HepG2 (cell line): ENCODE data around the gene RTN4. TPM values are rescaled to one million over a fixed set of nuclear protein-coding genes. Genes with fewer than 3 reads are reported as not detected.

Experiments
- CEBPZ ChIP-seq: IDR thresholded peaks from 2 replicates; pipeline ENCODE4 v1.6.1; 2012; ENCODE audit warnings: low read length, improper control_type of control experiment
- EED ChIP-seq: sonication (generic); formaldehyde crosslinking; IDR thresholded peaks from 2 replicates; pipeline ENCODE4 v1.5.0; 2020; ENCODE audit warnings: mild to moderate bottlenecking, missing genetic modification reagents
- KLF6 ChIP-seq: IDR thresholded peaks from 2 replicates; pipeline ENCODE4 v1.8.0; 2016; ENCODE audit warnings: missing biosample characterization, missing genetic modification reagents
- ZBTB14 ChIP-seq: sonication (generic); formaldehyde crosslinking; IDR thresholded peaks from 2 replicates; pipeline ENCODE4 v1.4.0; 2020; ENCODE audit warnings: missing genetic modification reagents
- ZNF607 ChIP-seq: sonication (generic); formaldehyde crosslinking; IDR thresholded peaks from 2 replicates; pipeline ENCODE4 v1.5.1; 2020; ENCODE audit warnings: missing genetic modification reagents, mild to moderate bottlenecking, borderline replicate concordance
- polyA plus RNA-seq, 8 experiments: library from polyadenylated mRNA; depleted of rRNA in 3 of 8; stranded (reverse) in 7 of 8; unstranded in 1 of 8; fragments of >200 nt; fragmentation: Illumina TruSeq in 4 of 8; extraction: Trizol in 4 of 8; gene quantifications; 2 replicates each; pipeline versions ENCODE4 v1.2.1 to v1.2.3, GENCODE V29; 2011 to 2016; ENCODE audit warnings: low read depth in 4 of 8, missing spikeins in 1 of 8, mixed read lengths in 1 of 8; ENCODE audit not compliant: insufficient read depth in 1 of 8
- total RNA-seq, 5 experiments: library from RNA; depleted of rRNA; stranded (reverse); fragments of >200 nt; fragmentation: Illumina TruSeq; extraction: Trizol; gene quantifications; 2 replicates each; pipeline ENCODE4 v1.2.3, GENCODE V29; 2016; ENCODE audit warnings: low read depth in 1 of 5
- TF ChIP-seq, protein P1 (sequence below): sonication (generic); formaldehyde crosslinking; IDR thresholded peaks from 2 replicates; pipeline ENCODE4 v1.4.0; 2020; ENCODE audit warnings: low read depth, missing genetic modification reagents
- TF ChIP-seq, protein P2 (sequence below): sonication (generic); formaldehyde crosslinking; IDR thresholded peaks from 2 replicates; pipeline ENCODE4 v1.8.0; 2022; ENCODE audit warnings: missing genetic modification reagents, mild to moderate bottlenecking, moderate library complexity, borderline replicate concordance
- TF ChIP-seq, protein P3 (sequence below): sonication (generic); formaldehyde crosslinking; IDR thresholded peaks from 2 replicates; pipeline ENCODE4 v1.5.1; 2020; ENCODE audit warnings: mild to moderate bottlenecking, missing genetic modification reagents, borderline replicate concordance

RTN4 gene
- total and polyA plus RNA-seq, 2 of the 13 experiments (the other 11 are each of a cell fraction or from before 2014, with no cell fraction given): 98.4 to 133 TPM

DNA sequence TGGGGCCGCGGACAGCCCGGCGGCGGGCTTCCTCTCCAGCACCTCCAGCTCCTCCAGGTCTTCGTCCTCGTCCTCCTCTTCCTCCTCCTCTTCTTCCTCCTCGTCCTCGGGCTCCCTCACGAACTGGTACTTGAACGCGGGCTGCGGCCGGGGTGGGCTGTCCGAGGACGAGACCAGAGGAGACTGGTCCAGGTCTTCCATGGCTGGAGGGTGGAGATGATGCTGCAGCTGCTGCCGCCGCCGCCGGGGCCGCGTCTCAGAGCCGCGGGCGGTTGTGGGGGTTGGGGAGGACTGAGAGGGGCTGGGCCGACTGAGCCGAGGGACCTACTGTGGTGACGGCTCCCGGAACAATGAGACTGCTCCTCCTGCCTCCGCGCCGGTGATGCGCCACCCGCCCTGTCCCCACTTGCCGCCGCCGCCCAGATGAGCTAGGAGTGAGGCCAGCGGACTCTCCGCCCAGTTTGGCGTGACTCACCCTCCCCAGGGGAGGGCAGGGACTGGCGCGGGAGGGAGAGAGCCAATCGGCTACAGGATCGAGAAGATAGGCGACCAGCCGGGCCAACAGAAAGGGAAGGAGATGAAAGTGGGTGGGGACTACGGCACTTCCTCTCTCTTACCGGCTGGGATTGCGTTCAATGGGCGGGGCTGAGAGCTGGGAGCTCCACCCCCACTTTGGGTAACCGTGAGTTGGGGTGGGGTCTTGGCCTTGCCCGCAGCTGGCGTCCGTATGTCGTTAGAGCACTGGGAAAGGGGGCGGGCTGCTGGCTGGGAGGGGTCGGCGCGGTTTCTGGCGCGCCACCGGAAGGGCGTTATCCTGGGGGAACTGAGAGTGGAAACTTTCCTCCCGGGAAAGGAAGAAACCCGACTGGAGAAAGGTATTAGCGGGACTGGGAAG lies at the start of gene RTN4 (continued):
- TF ChIP-seq ZBTB14 (peak; percentile 51; the same call in 1 of the 2 replicates), CEBPZ (peak; percentile 30; the same call in 1 of the 2 replicates), ZNF607 (CRISPR knock-in tag) (peak; percentile 68; the same call in 1 of the 2 replicates), EED (CRISPR knock-in tag) (peak; percentile 89; the same call in 1 of the 2 replicates), KLF6 (CRISPR knock-in tag) (peak; percentile 84)
- TF ChIP-seq, protein P1, sequence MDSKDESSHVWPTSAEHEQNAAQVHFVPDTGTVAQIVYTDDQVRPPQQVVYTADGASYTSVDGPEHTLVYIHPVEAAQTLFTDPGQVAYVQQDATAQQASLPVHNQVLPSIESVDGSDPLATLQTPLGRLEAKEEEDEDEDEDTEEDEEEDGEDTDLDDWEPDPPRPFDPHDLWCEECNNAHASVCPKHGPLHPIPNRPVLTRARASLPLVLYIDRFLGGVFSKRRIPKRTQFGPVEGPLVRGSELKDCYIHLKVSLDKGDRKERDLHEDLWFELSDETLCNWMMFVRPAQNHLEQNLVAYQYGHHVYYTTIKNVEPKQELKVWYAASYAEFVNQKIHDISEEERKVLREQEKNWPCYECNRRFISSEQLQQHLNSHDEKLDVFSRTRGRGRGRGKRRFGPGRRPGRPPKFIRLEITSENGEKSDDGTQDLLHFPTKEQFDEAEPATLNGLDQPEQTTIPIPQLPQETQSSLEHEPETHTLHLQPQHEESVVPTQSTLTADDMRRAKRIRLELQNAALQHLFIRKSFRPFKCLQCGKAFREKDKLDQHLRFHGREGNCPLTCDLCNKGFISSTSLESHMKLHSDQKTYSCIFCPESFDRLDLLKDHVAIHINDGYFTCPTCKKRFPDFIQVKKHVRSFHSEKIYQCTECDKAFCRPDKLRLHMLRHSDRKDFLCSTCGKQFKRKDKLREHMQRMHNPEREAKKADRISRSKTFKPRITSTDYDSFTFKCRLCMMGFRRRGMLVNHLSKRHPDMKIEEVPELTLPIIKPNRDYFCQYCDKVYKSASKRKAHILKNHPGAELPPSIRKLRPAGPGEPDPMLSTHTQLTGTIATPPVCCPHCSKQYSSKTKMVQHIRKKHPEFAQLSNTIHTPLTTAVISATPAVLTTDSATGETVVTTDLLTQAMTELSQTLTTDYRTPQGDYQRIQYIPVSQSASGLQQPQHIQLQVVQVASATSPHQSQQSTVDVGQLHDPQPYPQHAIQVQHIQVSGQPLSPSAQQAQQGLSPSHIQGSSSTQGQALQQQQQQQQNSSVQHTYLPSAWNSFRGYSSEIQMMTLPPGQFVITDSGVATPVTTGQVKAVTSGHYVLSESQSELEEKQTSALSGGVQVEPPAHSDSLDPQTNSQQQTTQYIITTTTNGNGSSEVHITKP (CRISPR knock-in tag): peak; percentile 50; the same call in 1 of the 2 replicates
- TF ChIP-seq, protein P2, sequence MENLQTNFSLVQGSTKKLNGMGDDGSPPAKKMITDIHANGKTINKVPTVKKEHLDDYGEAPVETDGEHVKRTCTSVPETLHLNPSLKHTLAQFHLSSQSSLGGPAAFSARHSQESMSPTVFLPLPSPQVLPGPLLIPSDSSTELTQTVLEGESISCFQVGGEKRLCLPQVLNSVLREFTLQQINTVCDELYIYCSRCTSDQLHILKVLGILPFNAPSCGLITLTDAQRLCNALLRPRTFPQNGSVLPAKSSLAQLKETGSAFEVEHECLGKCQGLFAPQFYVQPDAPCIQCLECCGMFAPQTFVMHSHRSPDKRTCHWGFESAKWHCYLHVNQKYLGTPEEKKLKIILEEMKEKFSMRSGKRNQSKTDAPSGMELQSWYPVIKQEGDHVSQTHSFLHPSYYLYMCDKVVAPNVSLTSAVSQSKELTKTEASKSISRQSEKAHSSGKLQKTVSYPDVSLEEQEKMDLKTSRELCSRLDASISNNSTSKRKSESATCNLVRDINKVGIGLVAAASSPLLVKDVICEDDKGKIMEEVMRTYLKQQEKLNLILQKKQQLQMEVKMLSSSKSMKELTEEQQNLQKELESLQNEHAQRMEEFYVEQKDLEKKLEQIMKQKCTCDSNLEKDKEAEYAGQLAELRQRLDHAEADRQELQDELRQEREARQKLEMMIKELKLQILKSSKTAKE (CRISPR knock-in tag): peak; percentile 70; the same call in 1 of the 2 replicates
- TF ChIP-seq, protein P3, sequence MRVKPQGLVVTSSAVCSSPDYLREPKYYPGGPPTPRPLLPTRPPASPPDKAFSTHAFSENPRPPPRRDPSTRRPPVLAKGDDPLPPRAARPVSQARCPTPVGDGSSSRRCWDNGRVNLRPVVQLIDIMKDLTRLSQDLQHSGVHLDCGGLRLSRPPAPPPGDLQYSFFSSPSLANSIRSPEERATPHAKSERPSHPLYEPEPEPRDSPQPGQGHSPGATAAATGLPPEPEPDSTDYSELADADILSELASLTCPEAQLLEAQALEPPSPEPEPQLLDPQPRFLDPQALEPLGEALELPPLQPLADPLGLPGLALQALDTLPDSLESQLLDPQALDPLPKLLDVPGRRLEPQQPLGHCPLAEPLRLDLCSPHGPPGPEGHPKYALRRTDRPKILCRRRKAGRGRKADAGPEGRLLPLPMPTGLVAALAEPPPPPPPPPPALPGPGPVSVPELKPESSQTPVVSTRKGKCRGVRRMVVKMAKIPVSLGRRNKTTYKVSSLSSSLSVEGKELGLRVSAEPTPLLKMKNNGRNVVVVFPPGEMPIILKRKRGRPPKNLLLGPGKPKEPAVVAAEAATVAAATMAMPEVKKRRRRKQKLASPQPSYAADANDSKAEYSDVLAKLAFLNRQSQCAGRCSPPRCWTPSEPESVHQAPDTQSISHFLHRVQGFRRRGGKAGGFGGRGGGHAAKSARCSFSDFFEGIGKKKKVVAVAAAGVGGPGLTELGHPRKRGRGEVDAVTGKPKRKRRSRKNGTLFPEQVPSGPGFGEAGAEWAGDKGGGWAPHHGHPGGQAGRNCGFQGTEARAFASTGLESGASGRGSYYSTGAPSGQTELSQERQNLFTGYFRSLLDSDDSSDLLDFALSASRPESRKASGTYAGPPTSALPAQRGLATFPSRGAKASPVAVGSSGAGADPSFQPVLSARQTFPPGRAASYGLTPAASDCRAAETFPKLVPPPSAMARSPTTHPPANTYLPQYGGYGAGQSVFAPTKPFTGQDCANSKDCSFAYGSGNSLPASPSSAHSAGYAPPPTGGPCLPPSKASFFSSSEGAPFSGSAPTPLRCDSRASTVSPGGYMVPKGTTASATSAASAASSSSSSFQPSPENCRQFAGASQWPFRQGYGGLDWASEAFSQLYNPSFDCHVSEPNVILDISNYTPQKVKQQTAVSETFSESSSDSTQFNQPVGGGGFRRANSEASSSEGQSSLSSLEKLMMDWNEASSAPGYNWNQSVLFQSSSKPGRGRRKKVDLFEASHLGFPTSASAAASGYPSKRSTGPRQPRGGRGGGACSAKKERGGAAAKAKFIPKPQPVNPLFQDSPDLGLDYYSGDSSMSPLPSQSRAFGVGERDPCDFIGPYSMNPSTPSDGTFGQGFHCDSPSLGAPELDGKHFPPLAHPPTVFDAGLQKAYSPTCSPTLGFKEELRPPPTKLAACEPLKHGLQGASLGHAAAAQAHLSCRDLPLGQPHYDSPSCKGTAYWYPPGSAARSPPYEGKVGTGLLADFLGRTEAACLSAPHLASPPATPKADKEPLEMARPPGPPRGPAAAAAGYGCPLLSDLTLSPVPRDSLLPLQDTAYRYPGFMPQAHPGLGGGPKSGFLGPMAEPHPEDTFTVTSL (CRISPR knock-in tag): peak; percentile 13; the same call in 1 of the 2 replicates
